ENCODE results near the gene UNC45A. TPM values are rescaled to one million over a fixed set of nuclear protein-coding genes. Genes with fewer than 3 reads are reported as not detected.

The UNC45A gene
- polyA plus RNA-seq, 1 donor (not counting 4 experiments of a cell fraction or from before 2014, with no cell fraction given), result 63.1 TPM

DNA sequence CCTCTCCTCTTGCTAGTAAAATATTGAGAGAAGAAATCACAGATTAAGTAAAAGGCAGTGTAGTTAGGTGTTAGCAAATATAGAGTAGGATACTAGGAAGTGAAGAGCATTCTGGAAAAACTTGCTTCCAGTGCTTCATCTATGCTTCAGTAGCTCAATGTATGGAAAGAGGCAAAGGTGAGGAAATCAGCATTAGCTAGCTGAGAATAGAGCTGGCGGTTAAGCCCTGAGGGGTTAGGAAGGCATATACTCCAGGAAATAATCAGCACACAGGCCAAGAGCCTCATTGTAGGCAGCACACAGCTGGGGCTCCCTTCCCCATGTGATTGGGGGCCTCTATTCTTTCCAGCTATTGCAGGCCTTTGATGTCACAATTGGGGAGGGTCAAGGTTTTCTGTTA, 33.3 kb downstream of the UNC45A start:
- Histone ChIP-seq H3K9ac (ENCODE audit: control insufficient read depth, extremely low read depth, insufficient read depth, low read length) (no peak overlapping the region), H3K4me3 (ENCODE audit: control insufficient read depth in 2 of 3, extremely low read depth in 1 of 3, insufficient read depth in 2 of 3, low read depth in 1 of 3, low read length in 3 of 3) (no peak overlapping the region), H4K20me1 (ENCODE audit: control insufficient read depth, extremely low read depth, insufficient read depth, low read length) (peaks cover 3% of the 10 kb centered on the region), H3K4me2 (ENCODE audit: control insufficient read depth, extremely low read depth, insufficient read depth, low read depth, low read length) (no peak overlapping the region), H3K79me2 (ENCODE audit: control insufficient read depth, insufficient read depth, low read length) (no peaks in the 10 kb centered on the region), H3K36me3 (ENCODE audit: control insufficient read depth in 2 of 2, extremely low read depth in 1 of 2, insufficient read depth in 2 of 2, low read length in 2 of 2) (peaks cover 1 to 37% of the 10 kb centered on the region in 2 experiments), H2AFZ (ENCODE audit: control insufficient read depth, low read length) (no peak overlapping the region), H3K4me1 (ENCODE audit: control insufficient read depth, extremely low read depth, insufficient read depth, low read length) (peaks cover 16% of the 10 kb centered on the region), H3K27ac (ENCODE audit: control insufficient read depth, insufficient read depth, low read length) (no peak overlapping the region), H3K9me1 (ENCODE audit: control insufficient read depth, extremely low read depth, insufficient read depth, low read length) (no peaks in the 10 kb centered on the region), H3K9me3 (ENCODE audit: control insufficient read depth, low read depth, low read length) (no peaks in the 10 kb centered on the region), H3K27me3 (ENCODE audit: control insufficient read depth, extremely low read depth, insufficient read depth, low read length) (no peaks in the 10 kb centered on the region)
- FAIRE-seq, result no peak
- no peak for TF ChIP-seq EZH2 (IDR thresholded peaks at IDR 0.05; ENCODE audit: low read length)
- TF ChIP-seq, protein P1, sequence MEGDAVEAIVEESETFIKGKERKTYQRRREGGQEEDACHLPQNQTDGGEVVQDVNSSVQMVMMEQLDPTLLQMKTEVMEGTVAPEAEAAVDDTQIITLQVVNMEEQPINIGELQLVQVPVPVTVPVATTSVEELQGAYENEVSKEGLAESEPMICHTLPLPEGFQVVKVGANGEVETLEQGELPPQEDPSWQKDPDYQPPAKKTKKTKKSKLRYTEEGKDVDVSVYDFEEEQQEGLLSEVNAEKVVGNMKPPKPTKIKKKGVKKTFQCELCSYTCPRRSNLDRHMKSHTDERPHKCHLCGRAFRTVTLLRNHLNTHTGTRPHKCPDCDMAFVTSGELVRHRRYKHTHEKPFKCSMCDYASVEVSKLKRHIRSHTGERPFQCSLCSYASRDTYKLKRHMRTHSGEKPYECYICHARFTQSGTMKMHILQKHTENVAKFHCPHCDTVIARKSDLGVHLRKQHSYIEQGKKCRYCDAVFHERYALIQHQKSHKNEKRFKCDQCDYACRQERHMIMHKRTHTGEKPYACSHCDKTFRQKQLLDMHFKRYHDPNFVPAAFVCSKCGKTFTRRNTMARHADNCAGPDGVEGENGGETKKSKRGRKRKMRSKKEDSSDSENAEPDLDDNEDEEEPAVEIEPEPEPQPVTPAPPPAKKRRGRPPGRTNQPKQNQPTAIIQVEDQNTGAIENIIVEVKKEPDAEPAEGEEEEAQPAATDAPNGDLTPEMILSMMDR (optimal IDR thresholded peaks at IDR 0.05 in 1 of 3, IDR thresholded peaks at IDR 0.05 in 1 of 3, conservative IDR thresholded peaks at IDR 0.05 in 1 of 3; ENCODE audit: extremely low read depth in 1 of 3, insufficient read depth in 2 of 3, low read length in 3 of 3), result no peak
- dilution Hi-C loops (cut with MboI; ENCODE audit: extremely low pct_ligation_motif_present, low sequenced_read_pairs), result no loop called here
- DNase-seq (ENCODE audit: low read depth, low spot score), result no peak

DNA sequence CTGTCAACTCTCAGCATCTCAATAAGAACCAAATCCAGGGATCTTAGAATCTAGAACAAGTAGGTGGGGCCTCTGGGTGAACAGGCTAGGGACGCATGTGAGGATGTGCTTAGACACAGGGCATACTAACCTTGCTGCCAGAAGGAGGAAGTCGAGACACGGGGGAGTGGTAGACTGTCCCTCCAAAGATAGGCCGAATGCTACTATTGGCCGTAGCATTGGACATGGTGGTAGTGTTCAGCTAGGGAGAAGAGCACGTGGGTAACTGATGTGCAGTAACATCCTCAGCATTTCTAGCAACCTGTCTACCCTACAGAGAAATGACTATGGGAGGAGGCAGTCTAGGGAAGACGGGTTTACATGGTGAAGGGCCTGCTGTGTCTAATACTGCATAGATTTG, 35.2 kb downstream of the UNC45A start:
- H3K9me3 ChIP-seq (ENCODE audit: control insufficient read depth, low read depth, low read length), result no peaks in the 10 kb centered on the region
- H3K4me2 ChIP-seq (ENCODE audit: control insufficient read depth, extremely low read depth, insufficient read depth, low read depth, low read length), result no peak overlapping the region
- peaks cover 16% of the 10 kb centered on the region for H3K4me1 ChIP-seq (ENCODE audit: control insufficient read depth, extremely low read depth, insufficient read depth, low read length)
- H3K36me3 ChIP-seq (ENCODE audit: control insufficient read depth in 2 of 2, extremely low read depth in 1 of 2, insufficient read depth in 2 of 2, low read length in 2 of 2), result peaks cover 1 to 41% of the 10 kb centered on the region in 2 experiments
- FAIRE-seq (no peak), DNase-seq (ENCODE audit: low read depth, low spot score) (no peak)
- peaks cover 3% of the 10 kb centered on the region for H4K20me1 ChIP-seq (ENCODE audit: control insufficient read depth, extremely low read depth, insufficient read depth, low read length)
- H3K9ac ChIP-seq (ENCODE audit: control insufficient read depth, extremely low read depth, insufficient read depth, low read length), result no peak overlapping the region
- H3K27ac ChIP-seq (ENCODE audit: control insufficient read depth, insufficient read depth, low read length), result no peak overlapping the region
- dilution Hi-C loops (cut with MboI; ENCODE audit: extremely low pct_ligation_motif_present, low sequenced_read_pairs), result no loop called here
- TF ChIP-seq EZH2 (IDR thresholded peaks at IDR 0.05; ENCODE audit: low read length), result no peak
- TF ChIP-seq, protein P1 (optimal IDR thresholded peaks at IDR 0.05 in 1 of 3, IDR thresholded peaks at IDR 0.05 in 1 of 3, conservative IDR thresholded peaks at IDR 0.05 in 1 of 3; ENCODE audit: extremely low read depth in 1 of 3, insufficient read depth in 2 of 3, low read length in 3 of 3), result no peak
- no peaks in the 10 kb centered on the region for H3K27me3 ChIP-seq (ENCODE audit: control insufficient read depth, extremely low read depth, insufficient read depth, low read length)
- H3K9me1 ChIP-seq (ENCODE audit: control insufficient read depth, extremely low read depth, insufficient read depth, low read length), result no peaks in the 10 kb centered on the region
- no peak overlapping the region for H2AFZ ChIP-seq (ENCODE audit: control insufficient read depth, low read length)
- no peaks in the 10 kb centered on the region for H3K79me2 ChIP-seq (ENCODE audit: control insufficient read depth, insufficient read depth, low read length)
- H3K4me3 ChIP-seq (ENCODE audit: control insufficient read depth in 2 of 3, extremely low read depth in 1 of 3, insufficient read depth in 2 of 3, low read depth in 1 of 3, low read length in 3 of 3), result no peak overlapping the region

All from keratinocyte (primary cell).